GM19438 (cell line): Measurements from ENCODE around the gene LSM7.
"Not testable (repeated sequence)": the region's sequence is repeated elsewhere in the genome, so short reads cannot be mapped to it uniquely, and the experiment has no call there.

ENCODE experiments used
- ATAC-seq: cut with Tn5 transposase; IDR thresholded peaks from one replicate; pipeline ENCODE4 v1.9.1; 2021; ENCODE audit warnings: low read depth; ENCODE audit not compliant: unreplicated experiment

LSM7 gene

DNA sequence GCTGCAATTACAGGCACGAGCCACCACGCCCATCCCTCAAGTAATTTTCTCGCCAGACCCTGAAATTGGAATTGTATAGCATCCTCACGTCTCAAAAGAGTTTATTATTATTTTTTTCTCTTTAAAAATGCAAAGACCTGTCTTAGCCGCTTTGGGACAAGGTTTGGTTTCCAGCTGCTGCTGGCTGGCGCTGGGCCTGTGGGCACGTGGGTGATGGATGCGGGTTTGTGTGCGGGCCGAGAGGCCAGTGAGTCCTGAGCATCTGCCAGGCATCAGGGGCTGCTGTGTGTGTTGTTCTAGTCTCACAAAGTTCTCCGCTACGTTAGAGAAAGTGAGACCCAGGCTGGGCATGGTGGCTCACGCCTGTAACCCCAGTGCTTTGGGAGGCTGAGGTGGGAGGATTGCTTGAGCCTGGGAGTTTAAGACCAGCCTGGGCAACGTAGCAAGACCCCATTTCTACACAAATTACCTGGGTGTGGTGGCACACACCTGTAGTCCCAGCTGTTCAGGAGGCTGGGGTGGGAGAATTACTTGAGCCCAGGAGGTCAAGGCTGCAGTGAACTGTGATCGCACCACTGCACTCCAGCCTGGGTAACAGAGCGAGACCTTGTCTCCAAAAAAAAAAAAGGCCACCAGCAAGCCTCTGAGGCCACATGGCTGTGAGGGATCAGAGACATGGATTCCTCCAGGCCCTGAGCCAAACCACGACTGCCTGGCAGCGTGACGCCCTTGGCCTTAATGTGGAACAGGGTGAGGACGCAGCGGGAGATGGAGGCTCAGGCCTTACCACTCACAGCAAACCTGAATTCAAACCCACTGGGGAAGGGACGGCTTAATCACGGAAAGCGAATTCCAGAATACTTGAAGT is 27.0 kb upstream of the LSM7 start:
- ATAC-seq, result no peak

DNA sequence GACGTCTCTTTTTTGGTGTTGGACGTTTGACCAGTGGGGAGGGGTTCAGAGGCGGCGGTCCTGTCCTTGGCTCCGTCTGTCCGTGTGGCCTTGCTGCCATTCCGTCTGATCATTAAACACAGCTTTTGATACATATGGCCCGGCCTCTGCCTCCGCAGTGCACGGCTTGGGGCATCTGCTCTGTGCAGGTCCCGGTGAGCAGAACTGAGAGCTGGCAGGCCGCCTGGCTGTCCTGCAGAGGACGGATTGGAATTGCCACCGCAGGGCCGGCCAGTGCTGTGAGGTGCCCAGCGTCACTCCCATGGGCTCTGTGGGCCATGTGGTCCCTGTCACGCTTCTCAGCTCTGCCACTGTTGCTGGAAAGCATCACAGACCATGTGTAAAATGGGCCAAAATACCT is 26.3 kb upstream of the LSM7 start:
- ATAC-seq, result no peak

DNA sequence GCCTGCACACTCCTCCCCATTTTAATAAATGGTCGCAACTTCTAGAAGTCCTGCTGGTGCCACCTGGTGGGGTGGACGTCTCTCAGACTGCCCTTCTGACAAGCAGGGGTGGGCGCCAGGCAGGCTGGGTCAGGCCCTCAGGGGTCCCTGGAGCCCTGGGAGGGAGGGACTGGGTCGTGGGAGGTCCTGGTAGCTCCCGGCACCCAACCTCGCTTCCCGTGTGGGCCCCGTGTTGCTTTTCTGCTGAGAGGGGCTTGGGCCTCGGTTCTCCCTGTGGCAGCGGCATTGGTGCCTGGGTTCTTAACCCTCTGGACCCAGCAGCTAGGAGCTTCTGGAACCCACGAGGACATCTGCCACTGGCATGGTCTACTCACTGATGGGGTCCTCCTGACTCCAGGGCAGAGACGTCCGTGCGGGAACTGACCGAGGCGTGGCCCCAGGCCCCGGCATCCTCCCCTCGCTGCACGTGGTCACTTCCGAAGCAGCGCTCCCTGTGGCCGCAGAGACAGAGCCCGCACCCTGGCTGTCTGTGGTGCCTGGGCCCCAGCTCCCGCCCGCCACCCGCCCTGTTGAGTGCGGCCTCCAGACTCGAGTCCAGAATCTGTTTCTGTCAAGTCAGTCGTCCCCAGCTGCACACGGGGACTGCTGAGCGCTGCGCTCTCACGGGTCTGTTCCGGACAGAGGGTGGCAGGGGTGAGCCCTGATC is 25.7 kb upstream of the LSM7 start:
- ATAC-seq, result no peak

DNA sequence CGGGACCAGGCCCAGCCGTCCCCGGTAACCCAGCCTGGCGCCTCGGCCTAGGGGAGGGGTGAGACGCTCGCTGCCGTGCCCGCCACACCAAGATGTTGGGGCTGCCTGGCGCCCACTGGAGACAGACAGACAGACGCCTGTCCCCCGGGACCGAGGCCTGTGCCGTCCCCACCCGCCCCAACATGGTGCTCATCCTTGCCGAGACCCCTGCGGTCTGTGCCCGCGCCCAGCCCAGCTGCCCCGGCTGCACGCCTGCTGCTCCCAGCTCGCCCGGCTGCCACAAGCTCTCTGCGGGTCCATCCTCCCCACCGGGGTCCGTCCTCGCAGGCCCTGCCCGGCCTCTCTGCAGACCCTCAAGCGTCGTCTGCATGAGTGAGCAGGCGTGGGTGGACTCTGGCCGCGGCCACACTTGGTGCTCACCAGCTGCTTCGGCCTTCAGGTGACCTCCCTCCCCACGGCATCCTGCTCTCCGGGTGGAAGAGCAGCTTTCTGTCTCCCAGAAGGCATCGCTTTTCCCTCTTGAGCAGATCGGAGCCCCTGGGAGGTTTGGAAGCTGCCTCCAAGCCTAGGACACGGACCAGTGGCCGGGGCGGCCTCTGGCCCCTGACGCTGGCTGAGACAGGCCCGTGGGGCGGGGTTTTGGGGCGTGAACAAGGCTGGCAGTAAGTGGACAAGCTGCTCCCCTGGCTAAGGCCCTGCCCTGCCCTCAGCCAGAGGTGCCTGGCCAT is 24.9 kb upstream of the LSM7 start:
- no peak for ATAC-seq

DNA sequence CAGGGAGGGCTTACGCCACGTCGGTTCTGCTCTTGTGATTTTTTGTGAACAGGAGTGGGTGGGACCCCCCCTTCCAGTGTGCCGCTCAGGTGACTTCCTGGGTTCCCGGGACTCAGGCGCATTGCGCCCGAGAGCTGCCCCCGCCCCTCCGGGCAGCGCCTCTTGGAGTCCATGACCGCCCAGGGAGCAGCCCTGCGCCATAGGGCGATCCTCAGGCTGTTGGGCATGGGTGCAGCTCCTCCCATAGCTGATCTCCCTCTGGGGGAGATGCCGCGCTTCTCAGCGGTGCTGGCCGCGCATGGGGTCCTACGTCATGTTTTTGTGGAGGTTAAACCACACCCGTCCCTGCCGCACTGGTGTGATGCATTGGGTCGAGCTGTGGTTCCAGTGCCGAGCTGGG is 23.7 kb upstream of the LSM7 start:
- no peak for ATAC-seq

DNA sequence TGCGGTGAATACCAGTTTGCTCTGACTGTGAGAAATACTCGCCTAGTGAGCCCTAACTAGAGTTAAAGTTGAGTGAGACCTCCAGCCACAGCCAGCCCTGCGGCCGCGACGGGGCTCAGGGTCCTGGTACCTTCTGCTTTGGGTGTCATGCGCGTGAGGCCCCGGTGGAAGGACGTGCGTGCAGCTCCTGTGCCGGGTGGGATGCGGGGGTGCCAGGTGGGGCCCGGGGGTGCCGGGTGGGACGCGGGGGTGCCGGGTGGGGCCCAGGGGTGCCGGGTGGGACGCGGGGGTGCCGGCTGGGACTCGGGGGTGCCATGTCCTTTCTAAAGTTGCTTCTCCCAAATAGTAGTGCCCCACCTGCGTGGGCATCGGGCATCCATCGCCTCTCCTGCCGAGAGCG is 23.2 kb upstream of the LSM7 start:
- ATAC-seq, result no peak

DNA sequence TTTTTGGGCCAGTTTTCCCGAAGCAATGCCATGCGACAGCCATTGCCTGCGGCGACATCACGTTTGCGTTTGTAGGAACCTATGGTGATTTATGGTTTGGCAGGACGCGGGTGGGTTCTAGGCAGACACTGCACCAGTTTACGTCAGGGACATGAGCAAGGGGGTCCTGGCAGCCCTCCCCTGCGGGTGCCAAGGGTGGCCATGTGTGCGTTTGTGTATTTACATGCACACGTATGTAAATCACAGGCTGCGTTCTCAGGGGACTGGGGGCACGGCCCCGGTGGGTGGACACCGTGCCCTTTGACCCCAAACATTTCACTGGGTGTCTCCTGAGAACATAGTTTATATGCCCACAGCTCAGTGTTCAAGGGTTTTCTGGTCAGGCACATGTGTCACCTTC is 22.3 kb upstream of the LSM7 start:
- ATAC-seq, result no peak

DNA sequence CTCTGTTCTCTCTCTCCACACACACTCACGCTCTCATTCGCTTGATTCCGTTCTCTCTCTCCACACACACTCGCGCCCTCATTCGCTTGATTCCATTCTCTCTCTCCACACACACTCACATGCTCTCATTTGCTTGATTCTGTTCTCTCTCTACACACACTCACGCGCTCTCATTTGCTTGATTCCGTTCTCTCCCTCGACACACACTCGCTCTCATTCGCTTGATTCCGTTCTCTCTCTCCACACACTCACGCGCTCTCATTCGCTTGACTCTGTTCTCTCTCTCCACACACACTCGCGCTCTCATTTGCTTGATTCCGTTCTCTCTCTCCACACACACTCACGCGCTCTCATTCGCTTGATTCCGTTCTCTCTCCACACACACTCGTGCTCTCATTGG is 21.4 kb upstream of the LSM7 start:
- ATAC-seq, result not testable (repeated sequence)

DNA sequence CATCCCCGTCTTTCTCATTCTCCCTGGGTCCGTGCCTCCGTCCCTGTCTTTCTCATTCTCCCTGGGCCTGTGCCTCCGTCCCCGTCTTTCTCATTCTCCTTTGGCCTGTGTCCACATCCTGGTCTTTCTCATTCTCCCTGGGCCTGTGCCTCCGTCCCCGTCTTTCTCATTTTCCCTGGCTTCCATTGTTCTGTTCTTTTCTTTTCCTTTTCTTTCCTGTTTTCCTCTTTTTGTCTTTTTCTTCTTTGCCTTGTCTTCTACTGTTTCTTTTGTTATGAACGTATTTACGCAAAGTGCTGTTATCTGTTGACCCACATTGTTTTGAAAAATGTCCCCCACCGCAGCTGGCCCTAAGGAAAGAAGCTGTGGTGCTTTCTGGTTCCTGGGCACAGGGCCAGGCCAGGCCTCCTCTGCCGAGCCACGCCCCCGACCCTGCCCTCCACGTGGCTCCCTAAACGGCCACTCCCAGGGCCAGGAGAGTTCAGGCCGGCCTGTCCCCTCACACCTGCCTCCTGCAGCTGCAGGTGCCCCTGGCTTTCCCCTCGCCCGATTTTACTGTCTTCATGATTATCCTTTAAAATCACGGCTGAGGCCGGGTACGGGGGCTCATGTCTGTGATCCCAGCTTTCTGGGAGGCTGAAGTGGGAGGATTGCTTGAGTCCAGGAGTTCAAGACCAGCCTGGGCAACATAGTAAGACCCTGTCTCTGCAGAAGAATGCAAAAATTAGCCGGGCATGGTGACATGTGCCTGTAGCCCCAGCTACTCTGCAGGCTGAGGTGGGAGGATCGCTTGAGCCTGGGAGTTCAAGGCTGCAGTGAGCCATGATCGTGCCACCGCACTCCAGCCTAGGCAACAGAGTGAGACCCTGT is 17.6 kb upstream of the LSM7 start:
- ATAC-seq, result no peak

DNA sequence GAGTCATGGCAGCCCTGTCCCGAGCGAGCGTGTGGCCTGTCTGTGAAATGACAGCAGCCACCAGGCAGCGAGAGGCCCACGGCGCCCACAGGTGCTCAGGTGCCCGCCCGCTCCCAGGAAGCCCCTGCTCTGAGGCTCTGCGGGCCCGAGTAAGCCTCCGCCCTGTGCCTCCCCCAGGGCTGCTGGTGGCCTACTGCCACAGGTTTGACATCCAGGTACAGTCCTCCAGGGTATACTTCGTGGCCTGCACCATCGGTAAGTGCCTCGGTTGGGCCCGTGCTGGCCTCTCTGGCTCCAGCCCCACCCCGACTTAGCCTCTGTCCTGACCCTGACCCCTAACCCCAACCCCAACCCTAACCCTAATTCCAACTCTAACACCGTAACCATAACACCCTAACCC is 16.7 kb upstream of the LSM7 start:
- no peak for ATAC-seq

DNA sequence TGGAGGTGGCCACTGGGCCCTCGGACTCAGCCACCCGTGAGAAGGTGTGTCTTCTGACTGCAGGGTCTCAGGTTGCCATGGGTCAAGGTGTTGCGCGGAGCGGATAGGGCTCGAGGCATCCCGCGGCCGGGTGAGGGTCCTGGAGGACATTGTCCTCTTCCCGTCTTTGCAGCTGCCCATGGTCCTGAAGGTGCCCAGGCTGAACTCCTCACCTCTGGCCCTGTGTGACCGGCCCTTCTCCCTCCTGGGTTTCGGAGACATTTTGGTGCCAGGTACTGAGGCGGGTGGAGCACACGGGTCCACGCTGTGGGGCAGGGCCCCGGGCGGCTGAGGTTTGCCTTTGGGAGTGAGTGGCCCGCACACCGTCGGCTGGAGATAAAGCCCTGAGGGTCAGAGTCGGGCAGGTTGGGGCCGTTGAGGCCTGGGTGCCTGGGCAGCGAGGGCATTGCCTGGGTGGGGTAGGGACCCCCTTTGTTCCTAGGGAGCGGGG is 16.0 kb upstream of the LSM7 start:
- no peak for ATAC-seq

DNA sequence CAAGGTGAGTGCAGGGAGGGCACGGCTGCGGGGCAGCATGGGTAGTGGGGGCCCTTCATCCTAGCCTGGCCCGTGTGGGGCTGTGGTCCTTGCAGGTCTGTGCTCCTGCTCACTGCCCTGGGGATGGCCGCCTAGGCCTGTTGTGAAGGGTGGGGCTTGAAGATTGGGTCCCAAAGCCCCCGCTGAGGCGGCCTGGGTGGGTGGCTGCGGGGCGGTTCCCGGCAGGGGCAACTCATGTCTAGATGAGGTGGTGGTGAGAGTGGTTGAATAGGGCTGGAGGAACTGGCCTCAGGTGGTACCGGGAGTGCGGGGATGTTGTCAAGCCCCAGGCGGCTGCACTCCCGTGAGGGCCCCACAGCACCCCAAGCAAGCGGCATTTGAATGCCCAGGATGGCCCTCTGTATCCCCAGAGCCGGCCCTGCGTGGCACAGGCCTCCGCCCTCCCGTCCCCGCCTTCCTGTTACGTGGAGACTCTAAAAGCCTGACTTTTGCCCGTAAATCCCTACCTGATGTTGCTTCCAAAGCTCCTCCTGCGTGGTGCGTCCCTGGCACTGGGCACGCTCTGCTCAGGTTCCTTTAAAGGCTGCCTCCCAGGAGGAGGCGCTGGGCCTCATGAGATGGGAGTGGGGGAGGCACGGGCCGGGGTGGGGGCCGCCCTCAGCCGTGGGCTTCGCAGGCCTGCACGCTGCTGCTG is 15.1 kb upstream of the LSM7 start:
- no peak for ATAC-seq

DNA sequence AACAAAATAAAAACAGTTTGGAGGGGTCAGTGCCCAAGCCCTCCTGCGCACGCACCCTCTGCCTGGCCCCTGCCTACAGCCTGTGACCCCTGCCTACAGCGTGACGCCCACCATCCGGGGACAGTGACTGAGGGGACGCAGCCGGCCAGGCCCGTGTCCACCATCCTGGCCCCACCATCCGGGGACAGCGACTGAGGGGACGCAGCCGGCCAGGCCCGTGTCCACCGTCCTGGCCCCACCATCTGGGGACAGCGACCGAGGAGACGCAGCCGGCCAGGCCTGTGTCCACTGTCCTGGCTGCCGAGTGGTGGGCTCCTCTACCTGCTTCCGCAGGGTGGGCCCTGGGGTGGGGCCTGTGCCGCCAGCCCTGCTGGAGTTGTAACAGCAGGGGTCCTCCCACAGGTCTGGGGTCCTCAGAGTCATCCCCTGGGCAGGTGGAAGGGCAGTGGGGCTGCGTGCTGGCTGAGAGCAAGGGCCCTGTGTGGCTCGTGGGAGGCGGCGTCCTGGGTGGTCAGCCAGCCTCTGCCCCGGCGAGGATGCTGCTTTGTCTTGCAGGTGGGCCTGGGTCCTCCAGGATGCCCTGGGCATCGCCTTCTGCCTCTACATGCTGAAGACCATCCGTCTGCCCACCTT is 14.4 kb upstream of the LSM7 start:
- ATAC-seq, result no peak

DNA sequence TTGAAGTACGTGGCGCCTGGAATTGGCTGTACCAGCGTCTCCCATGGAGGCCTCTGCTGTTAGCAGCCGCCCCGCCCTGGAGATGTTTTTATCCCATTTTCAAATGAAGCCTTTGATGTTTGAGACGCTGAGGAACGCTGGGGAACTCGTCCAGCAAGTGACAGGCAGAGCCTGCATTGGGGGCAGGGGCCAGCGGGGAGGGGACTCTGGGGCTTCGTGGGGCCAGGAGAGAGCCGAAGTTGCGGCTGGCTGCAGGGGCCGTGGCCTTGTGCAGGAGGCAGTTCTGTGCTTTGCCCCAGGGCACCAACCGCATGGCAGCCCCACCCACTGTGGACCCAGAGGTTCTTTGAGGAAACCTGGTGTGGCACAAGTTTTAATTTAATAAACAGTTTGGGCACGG is 13.6 kb upstream of the LSM7 start:
- ATAC-seq, result no peak

DNA sequence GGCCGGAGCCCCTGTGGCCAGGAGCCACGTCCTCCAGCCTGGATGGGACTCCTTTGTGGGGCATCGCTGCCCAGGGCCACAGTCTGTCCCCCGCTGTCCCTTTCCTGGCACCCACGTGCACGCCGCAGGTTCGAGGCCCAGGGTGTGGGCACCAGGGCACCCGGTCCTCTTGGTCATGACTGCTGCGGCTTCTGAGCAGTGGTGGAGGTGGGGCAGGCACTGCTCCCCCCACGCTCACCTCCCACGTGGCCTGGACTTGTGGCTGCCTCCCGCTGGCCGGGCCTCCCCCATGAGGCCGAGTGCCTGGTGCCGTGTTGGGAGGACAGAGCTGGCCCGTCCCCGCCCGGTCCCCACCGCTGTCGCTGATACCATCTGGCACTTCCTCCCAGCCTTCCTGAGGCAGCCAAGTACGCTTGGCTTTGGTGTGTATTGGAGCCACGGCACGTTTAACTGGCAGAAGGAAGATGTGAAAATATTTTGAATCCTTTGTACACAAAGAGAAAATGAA is 12.9 kb upstream of the LSM7 start:
- no peak for ATAC-seq

DNA sequence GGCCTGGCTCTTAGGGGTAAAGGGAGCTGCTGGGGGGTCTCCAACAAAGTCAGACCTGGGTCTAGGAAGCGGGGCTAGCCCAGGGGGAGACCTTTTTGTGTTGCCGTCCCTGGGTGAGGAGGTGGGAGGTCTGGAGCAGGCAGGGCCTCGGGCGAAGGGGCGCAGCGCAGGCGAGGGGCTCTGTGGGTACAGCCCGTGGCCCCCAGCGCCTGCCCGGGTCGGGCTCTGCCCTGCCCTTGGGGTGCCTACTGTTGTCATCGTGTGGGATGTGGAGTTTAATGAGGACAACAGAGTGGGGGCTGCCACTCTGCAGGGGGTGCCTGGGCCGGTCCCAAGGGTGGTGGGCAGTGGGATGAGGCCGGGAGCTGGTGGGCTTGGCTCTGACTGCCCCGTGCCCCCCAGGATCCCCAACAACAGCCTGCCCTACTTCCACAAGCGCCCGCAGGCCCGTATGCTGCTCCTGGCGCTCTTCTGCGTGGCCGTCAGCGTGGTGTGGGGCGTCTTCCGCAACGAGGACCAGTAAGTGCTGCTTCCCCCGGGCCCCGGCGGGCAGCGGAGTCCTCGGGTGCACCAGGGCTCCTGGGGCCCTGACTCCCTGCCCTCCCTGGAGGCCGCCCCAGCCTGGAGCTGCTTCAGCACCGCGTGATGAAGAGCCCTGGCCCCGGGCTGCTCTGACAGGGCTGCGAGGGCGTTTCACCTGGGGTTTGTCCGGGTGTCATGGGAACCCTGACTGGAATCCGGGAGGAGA is 12.3 kb upstream of the LSM7 start:
- no peak for ATAC-seq

DNA sequence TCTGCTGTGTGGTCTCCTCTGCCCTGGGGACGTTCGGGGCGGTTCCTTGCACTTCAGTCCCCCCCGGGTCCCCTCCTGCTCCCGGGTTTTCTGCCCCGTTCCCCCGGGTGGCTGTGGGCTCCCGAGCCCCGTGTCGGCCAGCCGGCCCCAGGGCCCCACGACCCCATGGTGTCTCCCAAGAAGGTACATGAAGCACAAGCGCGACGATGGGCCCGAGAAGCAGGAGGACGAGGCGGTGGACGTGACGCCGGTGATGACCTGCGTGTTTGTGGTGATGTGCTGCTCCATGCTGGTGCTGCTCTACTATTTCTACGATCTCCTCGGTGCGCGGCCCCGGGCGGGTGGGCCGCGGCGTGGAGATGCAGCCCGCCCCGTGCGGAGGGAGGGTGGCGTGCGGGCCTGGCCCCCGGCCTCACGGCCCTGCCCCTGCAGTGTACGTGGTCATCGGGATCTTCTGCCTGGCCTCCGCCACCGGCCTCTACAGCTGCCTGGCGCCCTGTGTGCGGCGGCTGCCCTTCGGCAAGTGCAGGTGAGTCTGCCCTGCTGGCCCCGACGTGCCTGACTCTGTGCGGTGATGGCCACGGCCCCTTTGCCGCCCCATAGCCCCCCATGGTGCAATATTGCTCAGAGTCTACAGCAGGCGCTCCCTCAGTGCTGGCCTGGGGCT is 11.4 kb upstream of the LSM7 start:
- no peak for ATAC-seq
